G401 (cell line): Measurements from ENCODE around the gene C11orf21. TPM values are rescaled to one million over a fixed set of nuclear protein-coding genes. Genes with fewer than 3 reads are reported as not detected.

Experiments
- DNase-seq: peaks from one replicate; pipeline ENCODE4 v3.0.0-alpha.2; 2015; ENCODE audit warnings: low spot score
- in situ Hi-C: cut with HindIII; loops from 2 replicates; pipeline ENCODE4 v1.10.0; 2016; ENCODE audit warnings: low sequenced_read_pairs, mixed read lengths
- total RNA-seq: library from RNA; depleted of rRNA; stranded (reverse); fragments of >200 nt; shearing (Covaris generic); gene quantifications from 2 replicates; pipeline ENCODE4 v1.2.3, GENCODE V29; 2014

Gene C11orf21
- total RNA-seq, 1 experiment from 2014 or later: not detected

DNA sequence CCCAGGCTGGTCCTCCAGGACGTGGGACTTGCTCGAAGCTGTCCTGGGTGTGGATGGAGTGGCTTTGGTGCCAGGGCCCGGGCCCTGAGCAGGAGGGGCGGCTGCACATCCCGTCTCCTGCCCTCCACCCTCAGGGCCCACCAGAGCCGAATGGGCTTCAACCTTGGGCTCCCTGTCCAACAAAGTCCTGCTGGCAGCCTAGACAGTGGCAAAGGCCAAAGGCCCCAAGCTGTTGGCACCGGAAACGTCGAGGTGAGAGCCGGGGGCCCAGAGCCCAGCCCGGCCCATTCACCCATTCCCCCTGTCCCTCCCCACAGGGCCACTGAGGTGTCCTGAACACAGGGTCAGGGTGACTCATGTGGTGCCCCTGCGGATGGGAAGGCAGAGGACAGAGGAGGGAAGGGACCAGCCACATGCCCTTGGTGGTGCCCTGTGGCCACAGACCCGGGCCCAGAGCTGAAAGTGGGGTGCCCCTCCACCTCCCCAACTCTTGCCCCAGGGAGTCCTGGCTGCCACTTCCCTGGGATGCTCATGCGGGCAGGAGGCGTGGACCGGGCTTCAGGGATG is 9.2 kb upstream of the C11orf21 start:
- in situ Hi-C loops: no loop called here
- DNase-seq: no peak

DNA sequence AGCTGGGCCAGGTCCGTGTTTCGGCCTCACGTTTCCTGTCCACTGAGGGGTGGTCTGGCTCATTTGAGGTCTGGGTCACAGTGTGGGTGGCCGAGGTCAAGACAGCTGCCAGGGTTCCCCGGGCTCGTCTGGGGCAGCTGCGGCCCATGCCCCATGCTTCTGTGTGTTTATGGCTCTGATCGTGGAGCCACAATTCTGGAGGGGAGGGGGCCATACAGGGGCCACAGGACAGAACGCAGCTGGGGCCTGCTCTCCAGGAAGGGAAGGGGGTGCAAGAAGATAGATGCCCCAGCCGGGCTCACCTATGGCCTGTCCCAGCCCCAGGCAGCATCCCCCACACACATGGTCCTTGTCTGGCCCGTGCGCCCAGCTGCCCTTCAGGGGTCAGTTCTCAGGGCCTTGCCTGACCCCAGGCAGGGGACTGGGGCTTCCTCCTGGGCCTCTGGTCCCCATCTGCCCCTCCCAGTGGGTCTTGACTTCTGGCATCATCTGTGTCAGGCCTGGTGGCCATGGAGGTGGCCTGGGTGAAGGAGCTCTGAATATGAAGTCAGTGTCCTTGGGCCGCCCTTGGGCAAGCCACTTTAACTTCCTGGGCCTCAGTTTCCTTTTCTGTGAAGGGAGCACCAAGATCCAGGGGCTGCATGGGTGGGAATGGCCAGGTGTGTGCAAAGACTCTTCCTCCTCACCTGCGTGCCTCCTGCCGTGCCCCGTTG is 8.5 kb upstream of the C11orf21 start:
- no peak for DNase-seq
- in situ Hi-C loops: no loop called here

DNA sequence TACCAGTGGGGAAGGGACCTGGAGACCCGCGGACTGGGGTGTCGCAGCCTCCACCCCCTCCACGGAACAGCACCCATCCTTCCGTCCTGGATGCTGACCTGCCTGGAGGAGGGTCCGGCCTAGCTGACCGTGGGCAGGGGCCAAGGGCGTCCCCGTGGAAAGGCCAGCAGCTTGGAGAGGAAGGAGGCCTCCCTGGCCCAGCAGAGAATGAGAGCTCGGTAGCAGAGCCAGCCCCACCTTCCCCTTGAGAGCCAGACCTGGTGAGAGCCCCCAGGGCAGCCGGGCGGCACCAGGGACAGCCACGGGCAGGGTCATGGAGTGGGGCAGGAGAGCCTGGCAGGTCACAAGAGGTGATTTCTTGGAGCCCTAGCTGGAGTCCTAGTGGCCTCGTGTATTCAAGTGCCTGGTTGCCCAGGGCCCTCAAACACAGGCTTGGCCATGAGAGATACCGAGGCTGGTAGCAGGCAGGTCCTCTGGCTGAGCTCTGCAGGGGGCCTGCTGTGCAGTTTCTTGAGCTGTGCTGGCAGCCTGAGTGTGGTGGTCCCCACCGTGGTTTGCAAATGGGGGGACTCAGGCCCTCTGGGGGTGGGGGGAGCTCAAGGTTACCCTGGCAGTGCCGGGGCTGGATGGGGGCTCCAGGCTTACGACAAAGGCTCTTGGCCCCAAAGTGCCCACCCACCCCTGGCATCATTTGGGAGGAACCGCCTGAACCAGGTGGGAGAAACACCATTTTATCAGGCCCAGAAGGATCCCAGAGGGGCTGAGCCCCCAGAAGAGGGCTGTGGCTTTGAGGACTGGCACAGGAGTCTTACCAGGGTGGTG is 7.7 kb upstream of the C11orf21 start:
- DNase-seq: no peak
- in situ Hi-C loops: no loop called here

DNA sequence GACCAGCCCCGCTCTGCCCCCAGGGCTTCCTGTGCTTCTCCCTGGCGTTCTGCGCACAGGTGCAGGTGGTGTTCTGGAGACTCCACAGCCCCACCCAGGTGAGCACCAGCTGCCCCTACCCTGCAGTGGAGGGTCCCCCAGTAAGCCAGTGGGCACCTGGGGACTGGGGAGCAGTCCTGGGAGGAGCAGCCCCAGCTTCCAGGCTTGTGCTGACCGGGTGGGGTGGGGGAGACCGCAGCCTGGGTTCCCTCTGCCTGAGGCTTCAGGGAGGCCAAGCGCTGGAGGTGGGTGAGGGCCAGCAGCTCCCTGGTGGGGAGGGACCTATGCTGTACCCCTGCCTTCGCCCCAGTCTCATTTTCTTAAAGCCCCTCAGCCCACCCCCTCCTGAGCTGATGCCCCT is 7.0 kb upstream of the C11orf21 start:
- in situ Hi-C loops: no loop called here

DNA sequence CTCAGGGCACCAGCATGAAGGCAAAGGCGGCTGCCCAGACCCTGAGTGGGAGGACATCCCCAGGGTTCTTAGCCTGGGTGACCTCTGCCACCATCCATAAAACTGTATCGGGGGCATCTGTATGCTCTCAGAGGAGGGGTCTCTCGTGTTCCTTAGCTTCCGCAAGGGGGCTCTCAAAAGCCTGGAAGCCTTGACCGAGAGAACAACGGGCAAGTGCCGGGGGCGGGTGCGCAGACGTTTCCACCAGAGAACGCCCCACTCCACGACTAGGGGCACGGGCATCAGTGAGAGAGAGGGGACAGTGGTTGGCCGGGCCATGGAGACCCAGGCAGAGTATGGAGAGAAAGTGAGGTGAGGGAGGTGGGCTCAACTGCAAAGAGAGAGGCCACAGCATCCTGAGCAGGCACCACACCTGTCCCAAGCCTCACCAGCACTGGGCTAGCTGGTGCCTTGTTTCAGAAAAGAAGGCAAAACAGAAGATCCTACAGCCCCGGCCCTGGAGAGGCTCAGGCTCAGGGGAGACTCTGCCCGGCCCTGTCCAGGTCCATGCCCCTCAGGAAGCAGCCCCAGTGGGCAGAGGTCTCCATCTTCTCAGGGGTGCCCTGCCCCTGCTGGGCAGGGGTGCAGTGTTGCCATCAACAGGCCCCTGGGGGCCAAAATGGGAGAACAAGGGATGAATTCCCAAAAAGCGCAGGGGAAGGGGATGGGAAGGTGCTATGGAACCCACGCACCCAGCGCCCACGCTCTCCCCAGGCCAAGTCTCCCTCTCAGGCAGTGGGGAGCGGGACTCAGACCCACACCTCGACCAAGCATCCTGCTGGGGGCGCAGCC is 6.0 kb upstream of the C11orf21 start:
- DNase-seq: no peak
- in situ Hi-C loops: no loop called here

More for the DNA sequence above, 7.0 kb upstream of the C11orf21 start:
- no peak for DNase-seq

- DNase-seq: no peak
- in situ Hi-C loops: no loop called here
Measured at GRCh38 chr11:2306877-2307500, 5.3 kb upstream of the C11orf21 start.

DNA sequence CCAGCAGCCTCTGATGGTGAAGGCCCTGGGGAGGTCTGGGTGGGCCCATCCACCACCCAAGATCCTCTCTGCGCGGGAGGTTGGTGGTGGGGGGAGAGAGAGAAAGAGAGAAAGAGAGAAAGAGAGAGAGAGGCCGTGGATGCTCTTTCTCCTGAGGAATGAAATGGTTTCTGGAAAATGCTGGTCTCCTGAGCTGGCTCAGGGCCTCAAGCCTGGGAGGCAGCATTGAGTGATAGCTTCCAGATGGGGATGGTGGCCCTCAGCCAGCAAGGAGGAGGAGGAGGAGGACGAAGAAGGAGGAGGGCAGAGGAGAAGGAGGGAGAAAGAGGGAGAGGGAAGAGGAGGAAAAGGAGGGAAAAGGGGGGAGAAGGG is 4.7 kb upstream of the C11orf21 start:
- peak; percentile 8 for DNase-seq
- in situ Hi-C loops: no loop called here

- in situ Hi-C loops: no loop called here
- no peak for DNase-seq
Measured at GRCh38 chr11:2305788-2306451, 4.2 kb upstream of the C11orf21 start.

DNA sequence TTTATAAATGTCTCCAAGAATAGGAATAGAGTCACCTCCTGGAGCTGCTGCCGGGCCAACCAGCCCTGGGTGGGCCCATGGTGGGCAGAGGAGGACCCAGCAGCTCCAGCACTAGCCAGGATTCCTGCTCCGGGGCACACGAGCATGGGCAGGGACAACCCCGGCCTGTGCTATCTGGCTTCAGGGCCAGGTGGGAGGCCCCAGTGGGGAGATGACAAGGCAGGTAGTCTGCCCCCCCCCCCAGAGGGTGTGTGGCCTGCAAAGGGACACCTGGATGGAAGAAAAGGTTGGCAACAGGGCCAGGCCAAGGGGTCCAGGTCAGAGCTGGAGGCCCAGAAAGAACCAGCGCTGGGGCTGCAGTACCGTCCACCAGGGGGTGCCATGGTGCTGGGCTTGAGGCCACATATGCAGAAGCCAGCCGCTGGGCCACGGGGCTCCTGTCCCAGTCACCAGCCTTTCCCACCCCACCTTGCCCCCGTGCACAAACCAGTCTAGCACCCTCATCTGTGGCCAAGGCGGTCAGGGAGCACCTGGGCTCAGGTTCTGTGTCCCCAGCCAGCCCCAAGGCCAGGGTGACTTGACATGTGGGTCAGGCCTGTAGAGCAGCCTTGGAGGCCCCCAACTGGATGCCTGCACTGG is 3.5 kb upstream of the C11orf21 start:
- DNase-seq: peak; percentile 63
- in situ Hi-C loops: no loop called here

- in situ Hi-C loops: no loop called here
- no peak for DNase-seq
Measured at GRCh38 chr11:2304506-2305139, 2.9 kb upstream of the C11orf21 start.

DNA sequence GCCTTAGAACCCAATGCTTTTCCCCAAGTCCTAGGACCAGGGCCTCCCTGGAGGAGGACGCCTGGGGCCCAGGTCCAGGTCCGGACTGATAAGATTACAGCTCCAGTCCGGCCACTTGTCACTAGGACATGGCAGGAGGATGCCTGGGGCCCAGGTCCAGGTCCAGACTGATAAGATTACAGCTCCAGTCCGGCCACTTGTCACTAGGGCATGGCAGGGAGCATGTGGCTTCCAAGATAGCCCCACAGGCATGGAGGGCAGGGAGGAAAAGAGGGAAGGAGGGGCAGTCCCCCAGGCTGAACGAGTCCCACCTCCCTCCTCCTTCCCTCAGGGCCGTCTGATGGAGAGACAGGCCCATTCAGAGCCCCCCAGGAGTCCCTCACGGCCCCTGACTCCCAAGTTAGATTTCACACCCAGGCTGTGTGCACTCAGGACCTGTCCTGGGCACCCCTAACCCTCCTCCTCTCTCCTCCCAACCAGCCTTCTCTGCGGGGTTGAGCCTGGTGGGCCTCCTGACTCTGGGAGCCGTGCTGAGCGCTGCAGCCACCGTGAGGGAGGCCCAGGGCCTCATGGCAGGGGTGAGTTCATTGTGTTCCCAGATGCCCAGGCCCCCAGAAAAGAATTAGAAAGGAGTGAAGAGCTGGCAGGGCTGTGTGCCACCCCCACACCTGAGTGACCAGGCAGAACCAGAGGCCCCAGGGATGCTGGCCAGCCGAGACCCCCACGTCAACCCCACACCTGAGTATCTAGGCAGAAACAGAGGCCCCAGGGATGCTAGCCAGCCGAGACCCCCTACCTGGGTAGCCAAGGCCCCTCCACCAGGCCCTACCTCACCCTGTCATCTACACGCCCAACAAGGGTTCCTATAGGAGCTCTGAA is 2.1 kb upstream of the C11orf21 start:
- in situ Hi-C loops: no loop called here
- no peak for DNase-seq

- in situ Hi-C loops: no loop called here
- no peak for DNase-seq
Measured at GRCh38 chr11:2302896-2303626, 1.3 kb upstream of the C11orf21 start.

DNA sequence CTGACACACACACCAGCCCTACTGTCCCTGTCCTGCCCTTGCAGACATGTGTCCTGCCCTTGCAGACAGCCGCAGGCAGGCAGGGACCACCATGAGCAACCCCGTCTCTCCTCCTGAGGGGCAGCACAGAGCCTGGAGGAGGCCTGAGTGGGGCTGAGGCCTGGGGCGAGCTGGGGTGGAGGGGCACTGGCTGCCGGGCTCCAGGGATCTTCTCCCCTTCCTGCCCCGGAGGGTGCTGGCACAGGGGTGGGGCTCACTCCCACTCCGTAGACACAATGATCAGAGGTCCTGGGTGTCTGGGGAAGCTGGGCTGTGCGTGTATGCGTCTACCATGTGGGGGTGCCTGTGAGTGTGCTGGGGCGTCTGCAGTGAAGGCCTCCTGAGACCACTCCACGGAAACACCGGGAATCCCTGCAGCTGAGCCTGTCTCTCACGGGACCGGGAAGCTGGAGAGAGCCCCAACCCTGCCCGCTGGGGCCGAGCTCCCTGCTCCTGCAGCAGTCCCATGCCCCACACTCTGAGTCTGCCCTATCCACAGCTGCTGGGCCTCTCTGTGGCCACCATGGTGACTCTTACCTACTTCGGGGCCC is 683 bp upstream of the C11orf21 start:
- in situ Hi-C loops: no loop called here
- DNase-seq: no peak

- no peak for DNase-seq
- in situ Hi-C loops: no loop called here
Measured at GRCh38 chr11:2300936-2301630, 635 bp downstream of the C11orf21 start.

GRCh38 chr11:2300290-2300935 is 1.3 kb downstream of the C11orf21 start:
- in situ Hi-C loops: no loop called here
- DNase-seq: no peak
